GM13977 (cell line): ENCODE measurements around the gene HMGB1.
A peak's percentile ranks its signal among the peaks of the same experiment; 100 is the strongest.

ENCODE experiments used
- DNase-seq: peaks from one replicate; pipeline ENCODE4 v3.0.0; 2012; ENCODE audit warnings: low spot score
- CTCF ChIP-seq: IDR thresholded peaks from 2 replicates; pipeline ENCODE4 v1.5.1; 2012; ENCODE audit warnings: mild to moderate bottlenecking, control low read depth; ENCODE audit not compliant: insufficient read depth; ENCODE audit errors: extremely low read depth, missing control alignments
- in situ Hi-C: fragments of 300-500 bp; cut with MboI; formaldehyde crosslinking; loops from one replicate; pipeline ENCODE4 v1.12.0; 2022; ENCODE audit warnings: low sequenced_read_pairs, low pct_unique_long_range_greater_than_20kb, mixed read lengths, inconsistent platforms; ENCODE audit not compliant: unreplicated experiment

Gene HMGB1

GRCh38 chr13:30437177-30437576 is 28.6 kb downstream of the HMGB1 start:
- DNase-seq = no peak
- in situ Hi-C loops = no loop called here
- no peak for TF ChIP-seq CTCF

GRCh38 chr13:30435911-30436451 is 29.8 kb downstream of the HMGB1 start:
- TF ChIP-seq CTCF = no peak
- in situ Hi-C loops = no loop called here
- no peak for DNase-seq

GRCh38 chr13:30431269-30431940 is 34.3 kb downstream of the HMGB1 start:
- DNase-seq = no peak
- in situ Hi-C loops = no loop called here
- TF ChIP-seq CTCF = no peak

GRCh38 chr13:30429721-30430694 is 35.7 kb downstream of the HMGB1 start:
- TF ChIP-seq CTCF = no peak
- in situ Hi-C loops = no loop called here
- DNase-seq = peak; percentile 31

GRCh38 chr13:30429235-30429634 is 36.5 kb downstream of the HMGB1 start:
- DNase-seq = no peak
- in situ Hi-C loops = no loop called here
- TF ChIP-seq CTCF = no peak

GRCh38 chr13:30423891-30424290 is 41.8 kb downstream of the HMGB1 start:
- TF ChIP-seq CTCF = no peak
- no peak for DNase-seq
- in situ Hi-C loops = no loop called here
